VCaP (cell line): ENCODE measurements around the gene GRAMD1B.

Source experiments
- H3K27ac ChIP-seq: fragments of 450-650 bp; 2 replicates; pipeline ENCODE4 v1.5.1; 2017
- CTCF ChIP-seq: fragments of 450-650 bp; conservative IDR thresholded peaks from 2 replicates; pipeline ENCODE4 v1.5.1; 2017; ENCODE audit warnings: mild to moderate bottlenecking, moderate library complexity

The GRAMD1B gene

GRCh38 chr11:123523539-123523938 lies 93.5 kb downstream of the GRAMD1B start:
- no peak overlapping the region for H3K27ac ChIP-seq
- TF ChIP-seq CTCF = no peak

- peak overlapping the region; percentile 20; the same call in 1 of the 2 replicates for H3K27ac ChIP-seq
- no peak for TF ChIP-seq CTCF
These were observed 95.0 kb downstream of the GRAMD1B start for GRCh38 chr11:123525097-123525496.

GRCh38 chr11:123525511-123525918 lies 95.4 kb downstream of the GRAMD1B start:
- peak overlapping the region; percentile 20; the same call in 1 of the 2 replicates for H3K27ac ChIP-seq
- no peak for TF ChIP-seq CTCF

DNA sequence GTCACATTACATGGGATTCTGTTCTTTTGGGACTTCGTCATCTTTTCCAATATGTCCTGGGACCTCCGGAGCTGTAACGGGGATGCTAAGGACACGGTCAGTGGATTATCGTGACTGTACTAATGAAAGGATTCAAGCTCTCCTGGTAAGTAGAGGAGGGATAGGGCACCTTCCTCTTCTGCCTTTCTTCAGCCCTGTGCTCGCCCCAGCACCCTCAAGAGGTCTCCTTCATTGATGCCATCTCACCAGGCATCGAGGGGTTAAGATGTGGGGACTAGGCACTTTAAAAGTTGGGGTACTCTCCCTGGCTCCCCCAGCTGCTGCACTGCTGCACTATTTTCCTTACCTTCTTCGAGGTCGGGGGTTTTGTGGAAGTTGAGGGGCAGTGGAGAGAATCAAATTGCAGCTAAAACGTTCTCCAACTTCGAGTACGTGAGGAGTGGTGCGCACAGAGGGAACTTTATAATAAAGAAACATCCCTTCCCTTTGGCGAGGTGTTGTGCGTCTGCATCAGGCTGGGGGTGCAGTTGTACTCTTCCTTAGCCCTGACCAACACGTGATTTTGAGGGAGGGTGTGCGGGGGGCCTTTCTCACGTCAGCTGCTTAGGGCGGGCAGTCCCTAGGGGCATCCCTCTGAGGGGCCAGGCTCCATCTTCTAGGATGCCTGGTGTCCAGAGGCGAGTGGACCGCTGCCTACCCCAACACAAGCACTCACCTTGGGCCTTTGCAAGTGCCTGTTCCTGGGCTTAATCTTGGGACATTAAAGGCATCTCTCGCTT lies 96.1 kb downstream of the GRAMD1B start:
- TF ChIP-seq CTCF = no peak
- H3K27ac ChIP-seq = peak overlapping the region; percentile 20; the same call in 1 of the 2 replicates

DNA sequence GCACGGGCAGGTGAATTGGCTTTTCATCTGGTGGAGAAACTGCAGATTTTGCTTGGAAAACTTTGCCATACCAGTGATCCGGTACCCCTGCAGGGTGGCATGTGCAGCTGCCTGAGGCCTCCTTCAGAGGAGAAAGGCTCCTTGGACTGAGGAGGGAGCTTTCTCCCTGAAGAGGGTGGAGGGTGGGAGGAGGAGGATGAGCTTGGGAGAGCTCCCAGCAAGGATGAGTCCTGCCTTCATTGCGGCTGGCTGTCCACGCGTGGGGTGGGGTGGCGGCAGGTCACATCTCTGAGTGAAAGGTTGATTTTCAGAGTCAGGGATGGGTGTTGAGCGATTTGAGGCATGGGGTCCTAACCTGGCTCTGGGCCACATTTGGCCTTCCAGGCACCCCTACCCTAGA lies 96.8 kb downstream of the GRAMD1B start:
- H3K27ac ChIP-seq = no peak overlapping the region
- TF ChIP-seq CTCF = no peak

- no peak for TF ChIP-seq CTCF
- H3K27ac ChIP-seq = no peak overlapping the region
These were observed 97.5 kb downstream of the GRAMD1B start for GRCh38 chr11:123527526-123527925.

DNA sequence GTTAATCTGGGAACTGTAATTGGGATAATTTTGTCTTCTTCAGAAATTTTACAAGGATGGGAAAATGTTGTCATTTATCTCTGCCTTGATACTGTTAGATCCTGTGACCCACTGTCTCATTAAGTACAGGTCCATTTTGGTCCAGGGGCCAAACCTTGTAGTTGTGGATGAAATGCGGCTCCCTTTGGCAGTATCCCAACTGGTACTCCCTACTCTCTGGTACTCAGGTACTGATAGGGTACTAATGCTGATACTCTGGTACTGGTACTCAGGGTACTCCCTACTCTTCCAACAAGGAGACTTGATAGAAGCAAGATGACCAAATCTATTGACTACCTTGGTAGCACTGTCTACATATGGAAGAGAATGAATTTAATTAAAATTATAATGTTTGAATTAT lies 97.9 kb downstream of the GRAMD1B start:
- TF ChIP-seq CTCF = no peak
- no peak overlapping the region for H3K27ac ChIP-seq
